ENCODE data around the gene PLK3.
"Not testable (repeated sequence)": the region's sequence is repeated elsewhere in the genome, so short reads cannot be mapped to it uniquely, and the experiment has no call there.

Gene PLK3

GRCh38 chr1:44807364-44808062, 7.3 kb downstream of the PLK3 start:
- H3K4me3 ChIP-seq (ENCODE audit: low read length), result peak overlapping the region; percentile 78
- DNase-seq (ENCODE audit: low read depth), result peak; percentile 100
- TF ChIP-seq, protein P1, sequence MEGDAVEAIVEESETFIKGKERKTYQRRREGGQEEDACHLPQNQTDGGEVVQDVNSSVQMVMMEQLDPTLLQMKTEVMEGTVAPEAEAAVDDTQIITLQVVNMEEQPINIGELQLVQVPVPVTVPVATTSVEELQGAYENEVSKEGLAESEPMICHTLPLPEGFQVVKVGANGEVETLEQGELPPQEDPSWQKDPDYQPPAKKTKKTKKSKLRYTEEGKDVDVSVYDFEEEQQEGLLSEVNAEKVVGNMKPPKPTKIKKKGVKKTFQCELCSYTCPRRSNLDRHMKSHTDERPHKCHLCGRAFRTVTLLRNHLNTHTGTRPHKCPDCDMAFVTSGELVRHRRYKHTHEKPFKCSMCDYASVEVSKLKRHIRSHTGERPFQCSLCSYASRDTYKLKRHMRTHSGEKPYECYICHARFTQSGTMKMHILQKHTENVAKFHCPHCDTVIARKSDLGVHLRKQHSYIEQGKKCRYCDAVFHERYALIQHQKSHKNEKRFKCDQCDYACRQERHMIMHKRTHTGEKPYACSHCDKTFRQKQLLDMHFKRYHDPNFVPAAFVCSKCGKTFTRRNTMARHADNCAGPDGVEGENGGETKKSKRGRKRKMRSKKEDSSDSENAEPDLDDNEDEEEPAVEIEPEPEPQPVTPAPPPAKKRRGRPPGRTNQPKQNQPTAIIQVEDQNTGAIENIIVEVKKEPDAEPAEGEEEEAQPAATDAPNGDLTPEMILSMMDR (conservative IDR thresholded peaks at IDR 0.05; ENCODE audit: low read length), result no peak

DNA sequence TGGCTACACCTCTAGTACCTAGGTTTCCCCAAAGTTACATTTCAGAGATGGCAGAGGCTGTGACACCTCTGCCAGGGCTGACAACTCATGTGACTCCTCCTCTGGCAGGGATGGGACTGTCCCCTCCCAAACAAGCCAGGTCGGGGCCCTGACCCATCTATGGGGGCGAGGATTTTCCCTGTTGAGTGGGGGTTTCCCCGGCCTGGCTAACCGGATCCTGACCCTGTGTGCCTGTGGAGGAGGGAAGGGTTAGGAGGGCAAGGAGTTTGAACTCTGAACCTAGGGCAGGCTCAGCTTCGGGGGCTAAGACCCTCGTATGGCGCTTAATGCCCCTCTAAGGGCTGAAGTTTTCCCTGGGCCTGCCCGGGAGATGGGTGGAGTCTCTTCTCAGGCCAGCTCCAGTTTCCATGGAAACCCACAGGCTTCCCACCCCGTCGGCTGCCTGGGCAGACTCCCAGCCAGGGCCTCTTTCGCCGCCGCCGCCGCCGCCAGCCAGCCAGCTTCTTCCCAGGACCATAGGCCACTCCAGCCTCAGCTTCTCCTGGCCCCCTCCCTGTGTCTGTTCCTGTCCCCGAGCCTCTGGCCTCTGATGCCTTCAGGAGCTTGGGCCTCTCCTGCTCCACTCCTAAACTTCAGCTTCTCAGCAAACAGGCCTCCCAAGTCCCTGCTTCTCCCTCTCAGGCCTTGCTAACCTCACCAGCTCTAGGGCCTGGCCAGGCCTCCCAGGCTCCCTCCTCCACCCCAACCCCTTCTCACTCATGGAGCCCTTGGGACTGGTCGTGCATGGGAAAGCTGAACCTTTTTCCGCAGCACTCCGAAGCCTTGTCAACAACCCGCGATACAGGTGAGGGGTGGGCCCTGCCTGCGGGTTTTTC, 8.1 kb downstream of the PLK3 start, which contains the start of gene BTBD19:
Gene BTBD19, plus strand, starts transcription at position 461 of the 875 bp plus-strand sequence. Its CDS starts 298 bp downstream, at position 759.
- TF ChIP-seq, protein P1 (conservative IDR thresholded peaks at IDR 0.05; ENCODE audit: low read length), result no peak
- peak within 1 kb of the TSS; percentile 78 for H3K4me3 ChIP-seq (ENCODE audit: low read length)
- peak; percentile 96 for DNase-seq (ENCODE audit: low read depth)

GRCh38 chr1:44808938-44809917, 9.1 kb downstream of the PLK3 start:
- peak; percentile 85 for DNase-seq (ENCODE audit: low read depth)
- TF ChIP-seq, protein P1 (conservative IDR thresholded peaks at IDR 0.05; ENCODE audit: low read length), result peak; percentile 39
- H3K4me3 ChIP-seq (ENCODE audit: low read length), result peak overlapping the region; percentile 78

GRCh38 chr1:44810101-44810761, 10.1 kb downstream of the PLK3 start:
- peak overlapping the region; percentile 78 for H3K4me3 ChIP-seq (ENCODE audit: low read length)
- DNase-seq (ENCODE audit: low read depth), result peak; percentile 46
- TF ChIP-seq, protein P1 (conservative IDR thresholded peaks at IDR 0.05; ENCODE audit: low read length), result no peak

GRCh38 chr1:44810762-44811105, 10.6 kb downstream of the PLK3 start:
- DNase-seq (ENCODE audit: low read depth), result not testable (repeated sequence)
- 0 out of 2 replicates have a peak overlapping the region, but pooled peaks have one; percentile 15 for H3K4me3 ChIP-seq (ENCODE audit: low read length)

GRCh38 chr1:44811234-44811633, 11.1 kb downstream of the PLK3 start:
- TF ChIP-seq, protein P1 (conservative IDR thresholded peaks at IDR 0.05; ENCODE audit: low read length), result peak; percentile 22; the same call in 1 of the 2 replicates
- peak overlapping the region; percentile 8; the same call in 1 of the 2 replicates for H3K4me3 ChIP-seq (ENCODE audit: low read length)
- no peak for DNase-seq (ENCODE audit: low read depth)

Data from AG10803 (cell line).